Measurements from ENCODE around the gene SAE1. TPM values are rescaled to one million over a fixed set of nuclear protein-coding genes. Genes with fewer than 3 reads are reported as not detected.

Gene SAE1
- total and polyA plus RNA-seq, 4 experiments from 2014 or later: 35.3 to 182 (median 71.6) TPM

Small RNAs within 50 kb of the gene (microRNA-seq; reads per million reads assigned to microRNA genes)
- gene MIR3190 (ENCODE audit: borderline microRNAs expressed, borderline number of aligned reads, borderline replicate concordance) (not detected), gene MIR3191 (ENCODE audit: borderline microRNAs expressed, borderline number of aligned reads, borderline replicate concordance) (not detected)

Other genes starting within 250 kb of the SAE1 start
- under 1 TPM; 0.35 to 0.64 TPM for gene NPAS1, start 111.0 kb upstream of the SAE1 start, total RNA-seq
- gene NPAS1, start 111.0 kb upstream of the SAE1 start, polyA plus RNA-seq: not detected
- 10 to 100 TPM; 34.1 to 36.0 TPM for gene TMEM160, start 82.2 kb upstream of the SAE1 start, total RNA-seq
- 100 to 1,000 TPM; 112 to 133 TPM for gene TMEM160, start 82.2 kb upstream of the SAE1 start, polyA plus RNA-seq
- gene ZC3H4, start 17.1 kb upstream of the SAE1 start, total RNA-seq: 10 to 100 TPM; 74.8 to 75.7 TPM
- gene ZC3H4, start 17.1 kb upstream of the SAE1 start, polyA plus RNA-seq: 1 to 10 TPM in 1 of 2 donors, under 1 TPM in 1; 0.33 to 3.4 TPM
- gene BBC3, start 100.4 kb downstream of the SAE1 start, total RNA-seq: 10 to 100 TPM; 31.9 to 32.2 TPM
- 1 to 10 TPM; 3.7 to 8.0 TPM for gene BBC3, start 100.4 kb downstream of the SAE1 start, polyA plus RNA-seq
- gene CCDC9, start 125.7 kb downstream of the SAE1 start, total RNA-seq: 10 to 100 TPM; 39.5 to 40.4 TPM
- gene CCDC9, start 125.7 kb downstream of the SAE1 start, polyA plus RNA-seq: 10 to 100 TPM in 1 of 2 donors, 1 to 10 TPM in 1; 4.6 to 11.9 TPM
- 10 to 100 TPM; 15.1 to 16.7 TPM for gene INAFM1, start 144.1 kb downstream of the SAE1 start, total RNA-seq
- 1 to 10 TPM; 1.8 to 1.9 TPM for gene INAFM1, start 144.1 kb downstream of the SAE1 start, polyA plus RNA-seq
- 1 to 10 TPM; 4.1 to 4.6 TPM for gene C5AR1, start 179.0 kb downstream of the SAE1 start, total RNA-seq
- gene C5AR1, start 179.0 kb downstream of the SAE1 start, polyA plus RNA-seq: not detected
- gene C5AR2, start 201.3 kb downstream of the SAE1 start, total RNA-seq: 1 to 10 TPM; 2.1 to 2.9 TPM
- gene C5AR2, start 201.3 kb downstream of the SAE1 start, polyA plus RNA-seq: under 1 TPM; 0.10 to 0.11 TPM
- gene DHX34, start 218.5 kb downstream of the SAE1 start, total RNA-seq: 10 to 100 TPM; 26.5 to 27.3 TPM
- 1 to 10 TPM; 1.7 to 7.4 TPM for gene DHX34, start 218.5 kb downstream of the SAE1 start, polyA plus RNA-seq